Osteoblast (primary cell): ENCODE results near the gene TMEM186. TPM values are rescaled to one million over a fixed set of nuclear protein-coding genes. Genes with fewer than 3 reads are reported as not detected.

ENCODE experiments used
- DNase-seq: peaks from one replicate; pipeline ENCODE4 v3.0.0; 2011; ENCODE audit warnings: low spot score, mixed read lengths; ENCODE audit not compliant: insufficient read length; ENCODE audit errors: missing footprints
- H2AFZ ChIP-seq: 2 replicates; pipeline ENCODE4 v1.6.0; 2011; ENCODE audit warnings: mild to moderate bottlenecking, low read length
- H3K27ac ChIP-seq: 2 replicates; pipeline ENCODE4 v1.5.1; 2011; ENCODE audit warnings: mild to moderate bottlenecking, low read depth, low read length, moderate library complexity
- H3K27me3 ChIP-seq: 2 replicates; pipeline ENCODE4 v1.6.0; 2012; ENCODE audit warnings: mild to moderate bottlenecking, control low read depth, inconsistent platforms, low read length, moderate library complexity; ENCODE audit not compliant: insufficient read depth
- H3K36me3 ChIP-seq: 2 replicates; pipeline ENCODE4 v1.5.1; 2011; ENCODE audit warnings: mild to moderate bottlenecking, low read length, control low read depth, moderate library complexity; ENCODE audit not compliant: insufficient read depth
- H3K4me1 ChIP-seq: 2 replicates; pipeline ENCODE4 v1.5.1; 2011; ENCODE audit warnings: mild to moderate bottlenecking, low read length, control low read depth, moderate library complexity; ENCODE audit not compliant: insufficient read depth
- H3K4me2 ChIP-seq: 2 replicates; pipeline ENCODE4 v1.6.0; 2011; ENCODE audit warnings: mild to moderate bottlenecking, low read length; ENCODE audit not compliant: insufficient read depth
- H3K4me3 ChIP-seq: fragments of 200-600 bp; sonication (generic); 3 replicates; pipeline ENCODE4 v1.5.1; 2012; ENCODE audit warnings: mild to moderate bottlenecking, low read length, inconsistent platforms; ENCODE audit not compliant: insufficient read depth
- H3K79me2 ChIP-seq: 2 replicates; pipeline ENCODE4 v1.6.0; 2012; ENCODE audit warnings: mild to moderate bottlenecking, low read length, control low read depth, inconsistent platforms; ENCODE audit not compliant: insufficient read depth
- H3K9me3 ChIP-seq: 2 replicates; pipeline ENCODE4 v1.5.1; 2011; ENCODE audit warnings: low read depth, low read length, control low read depth
- H4K20me1 ChIP-seq: 2 replicates; pipeline ENCODE4 v1.6.0; 2012; ENCODE audit warnings: mild to moderate bottlenecking, low read length, control low read depth; ENCODE audit not compliant: insufficient read depth
- total RNA-seq: library from RNA; depleted of rRNA; stranded (reverse); fragments of >200 nt; gene quantifications from 2 replicates; pipeline ENCODE4 v1.2.3, GENCODE V29; 2012
- TF ChIP-seq, protein P1 (sequence below): IDR thresholded peaks from 2 replicates; pipeline ENCODE4 v1.5.1; 2011; ENCODE audit warnings: mild to moderate bottlenecking, low read depth, low read length, moderate library complexity; ENCODE audit errors: extremely low read depth

Gene TMEM186
- total RNA-seq, 1 donor = 4.0 TPM

DNA sequence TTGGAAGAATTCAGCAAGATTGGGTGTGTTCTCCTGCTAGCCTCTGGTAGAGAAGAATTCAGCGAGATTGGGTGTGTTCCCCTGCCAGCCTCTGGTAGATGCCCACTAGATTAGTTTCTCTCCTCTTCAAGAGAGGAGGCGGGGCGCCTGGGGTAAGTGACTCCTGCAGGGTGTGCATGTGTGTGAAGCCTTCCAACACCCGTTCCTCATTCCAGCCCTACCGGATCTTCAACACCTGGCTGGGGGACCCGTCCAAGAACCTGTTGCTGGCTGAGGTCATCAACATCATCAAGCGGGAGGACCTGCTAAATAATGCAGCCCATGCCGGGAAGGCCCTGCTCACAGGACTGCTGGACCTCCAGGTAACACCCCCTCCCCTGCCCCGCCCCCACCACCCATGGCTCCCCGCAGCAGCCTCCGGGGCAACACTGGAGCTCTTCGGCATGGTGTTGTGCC is 21.3 kb downstream of the TMEM186 start:
- Histone ChIP-seq H3K27ac (no peak overlapping the region), H3K4me3 (no peak overlapping the region), H3K27me3 (no peaks in the 10 kb centered on the region), H3K4me1 (no peaks in the 10 kb centered on the region), H3K36me3 (no peaks in the 10 kb centered on the region), H3K9me3 (no peaks in the 10 kb centered on the region), H3K79me2 (no peaks in the 10 kb centered on the region), H2AFZ (no peak overlapping the region), H4K20me1 (no peaks in the 10 kb centered on the region), H3K4me2 (no peak overlapping the region)
- TF ChIP-seq, protein P1, sequence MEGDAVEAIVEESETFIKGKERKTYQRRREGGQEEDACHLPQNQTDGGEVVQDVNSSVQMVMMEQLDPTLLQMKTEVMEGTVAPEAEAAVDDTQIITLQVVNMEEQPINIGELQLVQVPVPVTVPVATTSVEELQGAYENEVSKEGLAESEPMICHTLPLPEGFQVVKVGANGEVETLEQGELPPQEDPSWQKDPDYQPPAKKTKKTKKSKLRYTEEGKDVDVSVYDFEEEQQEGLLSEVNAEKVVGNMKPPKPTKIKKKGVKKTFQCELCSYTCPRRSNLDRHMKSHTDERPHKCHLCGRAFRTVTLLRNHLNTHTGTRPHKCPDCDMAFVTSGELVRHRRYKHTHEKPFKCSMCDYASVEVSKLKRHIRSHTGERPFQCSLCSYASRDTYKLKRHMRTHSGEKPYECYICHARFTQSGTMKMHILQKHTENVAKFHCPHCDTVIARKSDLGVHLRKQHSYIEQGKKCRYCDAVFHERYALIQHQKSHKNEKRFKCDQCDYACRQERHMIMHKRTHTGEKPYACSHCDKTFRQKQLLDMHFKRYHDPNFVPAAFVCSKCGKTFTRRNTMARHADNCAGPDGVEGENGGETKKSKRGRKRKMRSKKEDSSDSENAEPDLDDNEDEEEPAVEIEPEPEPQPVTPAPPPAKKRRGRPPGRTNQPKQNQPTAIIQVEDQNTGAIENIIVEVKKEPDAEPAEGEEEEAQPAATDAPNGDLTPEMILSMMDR = no peak
- no peak for DNase-seq

DNA sequence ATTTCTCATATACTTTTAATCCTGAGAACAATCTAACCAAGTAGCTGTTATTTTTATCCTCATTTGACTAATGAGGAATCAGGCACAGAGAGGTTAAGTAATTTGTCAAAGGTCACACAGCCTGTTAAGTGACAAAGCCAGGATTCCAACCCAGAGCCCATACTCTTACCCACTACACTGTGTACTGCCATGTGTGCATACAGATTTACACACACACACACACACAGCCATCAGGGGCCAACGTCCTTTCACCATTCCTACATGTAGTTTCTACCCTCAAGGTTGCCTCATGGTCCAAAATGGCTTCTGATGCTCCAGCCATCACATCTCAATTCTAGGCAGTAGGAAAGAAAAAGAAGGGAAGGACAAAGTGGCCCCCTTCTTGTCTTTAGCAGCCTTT is 22.1 kb downstream of the TMEM186 start:
- Histone ChIP-seq H3K4me1 (no peaks in the 10 kb centered on the region), H3K9me3 (no peaks in the 10 kb centered on the region), H3K27ac (no peak overlapping the region), H3K79me2 (no peaks in the 10 kb centered on the region), H3K4me2 (no peak overlapping the region), H4K20me1 (no peaks in the 10 kb centered on the region), H3K36me3 (no peaks in the 10 kb centered on the region), H2AFZ (no peak overlapping the region), H3K4me3 (no peak overlapping the region), H3K27me3 (no peaks in the 10 kb centered on the region)
- no peak for DNase-seq
- TF ChIP-seq, protein P1 = no peak

DNA sequence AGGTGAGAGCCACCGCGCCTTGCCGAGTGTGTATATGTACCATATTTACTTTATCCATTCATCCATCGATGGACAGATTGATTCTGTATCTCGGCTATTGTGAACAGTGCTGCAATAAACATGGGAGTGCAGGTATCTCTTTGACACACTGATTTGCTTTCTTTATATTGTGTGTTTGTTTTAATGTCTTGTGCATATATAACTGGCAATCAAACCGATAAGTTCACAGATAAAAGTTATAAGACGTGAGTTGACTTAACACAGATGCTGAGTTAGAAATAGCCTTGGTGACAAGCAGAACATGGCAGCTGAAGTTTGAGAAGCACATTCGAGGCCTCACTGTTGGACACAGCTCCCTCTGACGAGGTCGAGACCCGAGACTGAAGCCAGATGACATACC is 23.2 kb downstream of the TMEM186 start:
- Histone ChIP-seq H2AFZ (no peak overlapping the region), H3K27ac (no peak overlapping the region), H3K4me2 (no peak overlapping the region), H3K36me3 (no peaks in the 10 kb centered on the region), H4K20me1 (no peaks in the 10 kb centered on the region), H3K27me3 (no peaks in the 10 kb centered on the region), H3K79me2 (no peaks in the 10 kb centered on the region), H3K4me3 (no peak overlapping the region), H3K4me1 (no peaks in the 10 kb centered on the region), H3K9me3 (no peaks in the 10 kb centered on the region)
- DNase-seq = no peak
- TF ChIP-seq, protein P1 = no peak

DNA sequence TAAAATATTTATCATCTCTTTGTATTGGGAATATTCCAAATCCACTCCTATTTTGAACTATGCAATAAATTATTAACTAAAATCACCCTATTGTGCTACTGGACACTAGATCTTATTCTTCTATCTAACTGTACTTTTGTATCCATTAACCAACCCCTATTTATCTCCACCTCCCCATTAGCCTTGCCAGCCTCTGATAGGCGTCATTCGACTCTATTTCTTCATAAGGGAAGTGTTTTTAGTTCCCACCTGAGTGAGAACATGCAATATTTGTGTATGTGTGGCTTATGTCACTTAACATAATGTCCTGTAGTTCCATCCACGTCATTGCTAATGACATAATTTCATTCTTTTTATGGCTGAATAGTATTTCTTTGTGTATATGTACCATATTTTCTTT is 23.9 kb downstream of the TMEM186 start:
- Histone ChIP-seq H3K4me3 (no peak overlapping the region), H3K4me2 (no peak overlapping the region), H2AFZ (no peak overlapping the region), H3K79me2 (no peaks in the 10 kb centered on the region), H3K9me3 (no peaks in the 10 kb centered on the region), H3K4me1 (no peaks in the 10 kb centered on the region), H3K27me3 (no peaks in the 10 kb centered on the region), H4K20me1 (no peaks in the 10 kb centered on the region), H3K27ac (no peak overlapping the region), H3K36me3 (no peaks in the 10 kb centered on the region)
- no peak for DNase-seq
- TF ChIP-seq, protein P1 = no peak
